Suppressor macrophage treated with lipopolysaccharide for 1 hour (primary cell): ENCODE measurements around the gene MEGF6.

Experiments
- DNase-seq, 3 donors: peaks; one replicate each; pipeline ENCODE4 v3.0.0-alpha.2; 2020 to 2022

MEGF6 gene

DNA sequence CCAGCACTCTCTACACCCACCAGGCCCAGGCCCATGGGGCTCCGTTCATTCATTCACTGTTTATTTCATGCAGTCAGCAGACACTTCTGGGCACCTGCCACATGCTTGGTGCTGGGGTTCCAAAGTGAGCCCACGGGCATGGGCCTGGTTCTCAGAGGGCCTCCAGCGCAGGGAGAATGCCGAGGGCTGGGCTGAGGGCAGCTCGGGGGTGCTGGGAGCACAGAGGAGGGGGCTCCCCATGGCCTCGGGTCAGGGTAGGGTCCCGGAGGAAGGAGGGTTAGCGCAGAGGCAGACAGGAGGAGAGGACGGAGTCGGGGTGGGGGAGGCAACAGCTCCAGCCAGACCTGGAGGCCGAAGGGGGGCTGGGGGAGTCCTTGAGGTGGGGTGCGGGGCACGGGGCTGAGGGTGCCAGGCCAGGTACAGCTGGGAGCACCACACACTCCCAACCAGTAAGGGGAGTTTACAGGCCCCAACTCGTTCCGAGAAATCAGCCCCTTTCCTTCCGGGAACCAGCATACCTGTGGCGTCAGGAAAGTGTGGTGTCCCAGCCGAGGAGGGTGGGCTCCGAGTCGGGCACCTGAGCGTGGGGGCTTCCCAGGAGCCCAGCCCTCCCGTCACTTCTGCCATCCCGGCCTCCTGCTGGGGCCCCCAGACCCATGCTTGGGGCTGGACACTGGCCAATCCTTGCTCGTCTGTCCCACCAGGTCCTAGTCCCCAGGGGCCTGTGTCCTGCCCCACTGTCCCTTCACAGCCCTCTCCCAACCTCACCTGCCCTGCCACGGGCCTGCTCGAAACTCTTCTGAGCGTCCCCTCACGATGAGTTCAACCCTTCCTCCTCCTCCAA is 146.0 kb downstream of the MEGF6 start:
- DNase-seq = no peak

- DNase-seq = no peak
These were observed 146.7 kb downstream of the MEGF6 start for GRCh38 chr1:3464649-3465025.

GRCh38 chr1:3463891-3464648 is 147.2 kb downstream of the MEGF6 start:
- no peak for DNase-seq

- DNase-seq = no peak
These were observed 147.9 kb downstream of the MEGF6 start for GRCh38 chr1:3463408-3463863.

- no peak for DNase-seq
These were observed 148.3 kb downstream of the MEGF6 start for GRCh38 chr1:3463013-3463385.

DNA sequence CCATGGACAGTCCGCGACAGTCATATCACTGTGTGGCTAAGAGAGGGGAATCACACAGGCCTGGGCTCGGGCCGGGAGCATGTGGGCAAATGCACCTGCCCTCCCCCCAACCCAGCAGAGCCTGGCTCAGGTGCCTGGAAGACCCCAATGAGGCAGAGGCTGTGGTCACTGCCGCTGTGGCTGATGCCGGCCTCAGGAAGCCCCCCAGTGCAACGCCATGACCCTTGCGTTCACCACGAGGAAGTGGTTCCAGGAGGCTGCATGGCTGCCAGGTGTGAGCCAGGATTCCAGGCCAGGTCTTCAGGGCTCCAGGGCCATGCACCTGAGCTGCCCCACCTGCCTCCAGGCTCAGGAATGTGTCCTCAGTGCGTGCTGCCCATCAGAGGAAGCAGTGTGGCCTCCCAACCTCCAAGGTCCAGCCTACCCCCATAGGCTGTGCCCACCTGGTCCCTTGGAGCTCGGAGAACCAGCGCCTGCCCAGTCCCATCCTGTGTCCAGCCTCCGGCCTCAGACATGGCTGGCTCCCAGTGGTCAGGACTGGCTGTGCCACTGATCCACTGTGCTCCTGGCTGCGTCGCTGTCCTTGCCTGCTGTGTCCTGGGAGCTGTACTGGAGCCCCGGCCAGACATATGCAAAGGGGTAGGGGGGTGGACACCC is 148.8 kb downstream of the MEGF6 start:
- DNase-seq = no peak

DNA sequence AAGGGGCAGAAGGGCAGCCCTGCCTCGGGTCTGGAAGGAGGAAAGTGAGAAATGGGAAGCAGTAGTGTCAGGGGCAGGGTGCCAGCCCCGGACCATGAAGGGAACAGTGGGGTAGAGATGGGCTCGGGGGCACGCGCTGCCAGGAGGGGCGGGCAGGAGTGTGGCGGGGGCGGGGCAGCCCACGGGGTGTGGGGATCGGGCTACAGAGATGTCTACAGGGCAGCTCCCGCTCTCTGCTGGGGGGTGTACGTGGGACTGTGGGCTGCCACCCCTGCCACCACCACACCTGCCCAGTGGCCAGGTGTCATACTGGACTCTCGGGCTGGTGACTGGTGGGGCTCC is 149.4 kb downstream of the MEGF6 start:
- no peak for DNase-seq

GRCh38 chr1:3461238-3461933 is 149.9 kb downstream of the MEGF6 start:
- no peak for DNase-seq

DNA sequence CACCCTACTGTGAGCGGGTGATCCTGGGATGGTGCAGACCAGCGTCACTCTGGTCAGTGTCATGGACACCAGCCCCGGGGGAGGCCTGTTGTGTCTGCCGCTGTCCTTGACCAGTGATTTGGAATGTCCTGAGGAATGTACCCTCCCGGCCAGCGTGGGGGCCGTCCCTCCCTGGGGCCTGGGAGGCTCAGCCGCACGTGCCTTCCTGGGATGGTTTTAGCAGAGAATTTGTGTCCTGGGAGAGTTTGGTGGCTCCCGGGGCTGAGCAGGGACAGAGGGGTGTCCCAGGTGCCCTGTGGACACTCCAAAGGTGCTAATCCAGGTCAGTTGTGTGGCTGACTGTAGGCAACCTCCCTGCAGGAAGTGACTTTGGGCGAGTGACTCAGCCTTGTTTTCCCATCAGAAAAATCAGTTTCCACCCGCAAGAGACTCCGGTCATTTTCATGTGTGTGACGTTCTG is 150.6 kb downstream of the MEGF6 start:
- no peak for DNase-seq

DNA sequence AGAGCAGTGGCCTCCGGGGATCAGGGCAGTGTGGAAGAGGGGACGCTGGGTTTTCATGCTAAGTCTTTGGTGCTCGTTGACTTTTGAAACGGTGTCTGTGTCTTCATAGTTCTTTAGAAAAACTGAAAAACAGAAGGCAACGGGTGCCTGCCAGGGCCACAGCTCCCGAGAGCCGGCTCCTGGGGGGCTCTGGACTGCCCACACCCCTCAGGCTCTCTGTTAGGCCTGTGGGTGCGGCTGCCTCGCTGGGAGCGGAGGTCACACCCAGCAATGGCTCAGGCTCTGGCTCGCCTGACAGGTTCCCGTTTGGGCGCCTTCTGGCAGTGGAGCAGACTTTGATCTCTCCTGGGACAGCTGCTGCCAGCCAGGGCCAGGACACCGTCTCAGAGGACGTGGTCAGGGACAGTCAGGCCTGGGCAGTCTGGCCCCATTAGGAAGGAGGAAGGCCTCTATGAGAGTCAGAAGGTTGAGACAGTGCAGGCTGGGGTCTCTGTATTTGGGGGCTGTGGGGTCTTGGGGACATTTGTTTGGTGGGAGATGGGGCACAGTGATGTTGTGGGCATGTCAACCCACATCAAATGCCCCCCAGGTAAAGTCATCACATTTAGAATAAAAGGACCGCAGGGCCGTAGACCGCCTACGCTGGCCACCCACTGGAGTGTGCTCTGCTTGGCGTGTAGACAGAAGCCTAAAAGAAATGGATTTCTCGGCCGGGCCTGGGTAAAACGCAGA is 151.2 kb downstream of the MEGF6 start:
- DNase-seq = no peak

DNA sequence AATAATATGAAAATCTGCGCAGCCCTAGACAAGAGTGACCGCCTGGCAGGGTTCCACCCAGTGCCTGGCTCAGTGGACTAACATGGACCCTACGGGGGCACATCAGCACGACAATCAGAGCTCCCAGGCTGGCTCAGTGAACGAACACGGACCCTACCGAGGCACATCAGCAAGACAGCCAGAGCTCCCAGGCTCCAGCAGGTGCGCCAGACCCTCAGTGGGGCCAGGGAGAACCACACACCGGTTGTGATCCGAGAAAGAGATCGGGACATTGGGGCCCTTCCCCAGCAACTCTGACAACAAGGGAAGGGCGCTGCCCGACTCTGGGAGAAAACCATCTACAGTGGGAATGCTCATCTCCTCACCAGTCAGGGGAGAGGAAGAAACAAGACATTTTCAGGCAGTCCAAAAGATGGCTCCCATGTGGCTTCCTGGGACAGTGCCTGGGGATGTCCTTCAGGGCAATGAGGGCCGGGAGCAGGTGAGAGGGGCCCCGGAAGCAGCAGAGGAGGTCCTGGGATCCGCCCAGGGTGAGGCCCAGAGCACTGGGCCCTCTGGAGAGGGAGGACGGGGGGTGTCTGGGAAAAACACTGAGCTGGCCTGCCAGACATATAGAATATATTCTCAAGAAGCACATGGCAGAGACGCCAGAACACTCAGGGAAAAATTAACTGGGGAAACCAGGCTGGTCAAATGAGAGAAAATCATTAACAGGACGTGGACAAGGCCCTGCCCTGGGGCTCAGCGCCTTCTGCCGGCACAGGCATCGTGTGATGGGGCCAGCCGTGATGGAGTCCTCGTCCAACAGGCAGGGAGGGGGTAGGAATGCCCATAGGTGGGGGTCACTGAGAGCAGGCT is 152.0 kb downstream of the MEGF6 start:
- no peak for DNase-seq

DNA sequence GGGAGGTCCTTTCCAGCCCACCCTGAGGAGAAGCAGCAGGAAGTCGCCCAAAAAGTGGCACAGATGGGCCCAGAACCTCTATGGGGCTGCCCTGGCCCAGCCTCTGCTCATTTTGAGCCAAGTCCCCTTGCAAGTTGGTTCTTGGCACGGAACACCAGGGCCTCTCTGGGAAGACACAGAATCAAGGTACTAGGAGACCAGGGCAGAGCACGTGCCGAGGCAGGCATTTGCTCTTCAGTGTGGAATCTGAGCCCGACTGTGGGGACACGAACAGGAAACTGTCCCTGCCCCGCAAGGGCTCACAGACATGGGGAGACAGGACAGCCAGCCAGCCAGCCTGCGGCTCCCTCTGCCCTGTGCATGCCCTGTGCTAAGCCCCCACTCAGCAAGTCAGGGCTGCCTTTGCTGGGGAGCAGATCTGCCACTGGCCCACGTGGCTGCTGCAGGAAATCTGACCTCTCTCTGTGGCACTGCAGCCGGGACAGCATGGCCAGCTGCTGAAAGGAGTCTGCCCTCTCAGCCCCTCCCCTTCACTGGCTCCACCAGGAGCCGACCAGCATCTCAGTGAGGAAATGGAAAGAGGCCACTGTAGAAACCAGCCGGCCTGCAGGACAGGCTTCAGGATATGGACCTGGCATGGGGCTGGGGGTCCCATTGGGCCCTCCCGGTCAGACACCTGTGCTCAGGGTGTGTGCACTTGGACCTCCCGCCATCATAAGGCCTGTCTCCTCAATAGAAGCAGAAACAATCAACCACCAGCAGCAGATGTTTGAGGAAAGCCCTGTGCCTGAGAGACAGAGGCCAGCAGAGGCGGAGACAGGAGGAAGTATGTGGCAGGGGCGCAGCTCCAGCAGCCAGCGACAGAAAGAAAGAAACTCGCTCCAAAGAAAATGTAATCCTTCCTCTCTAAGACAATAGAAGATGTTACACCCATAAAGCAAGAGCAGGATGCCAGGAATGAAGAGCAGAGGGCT is 153.1 kb downstream of the MEGF6 start:
- DNase-seq = no peak

DNA sequence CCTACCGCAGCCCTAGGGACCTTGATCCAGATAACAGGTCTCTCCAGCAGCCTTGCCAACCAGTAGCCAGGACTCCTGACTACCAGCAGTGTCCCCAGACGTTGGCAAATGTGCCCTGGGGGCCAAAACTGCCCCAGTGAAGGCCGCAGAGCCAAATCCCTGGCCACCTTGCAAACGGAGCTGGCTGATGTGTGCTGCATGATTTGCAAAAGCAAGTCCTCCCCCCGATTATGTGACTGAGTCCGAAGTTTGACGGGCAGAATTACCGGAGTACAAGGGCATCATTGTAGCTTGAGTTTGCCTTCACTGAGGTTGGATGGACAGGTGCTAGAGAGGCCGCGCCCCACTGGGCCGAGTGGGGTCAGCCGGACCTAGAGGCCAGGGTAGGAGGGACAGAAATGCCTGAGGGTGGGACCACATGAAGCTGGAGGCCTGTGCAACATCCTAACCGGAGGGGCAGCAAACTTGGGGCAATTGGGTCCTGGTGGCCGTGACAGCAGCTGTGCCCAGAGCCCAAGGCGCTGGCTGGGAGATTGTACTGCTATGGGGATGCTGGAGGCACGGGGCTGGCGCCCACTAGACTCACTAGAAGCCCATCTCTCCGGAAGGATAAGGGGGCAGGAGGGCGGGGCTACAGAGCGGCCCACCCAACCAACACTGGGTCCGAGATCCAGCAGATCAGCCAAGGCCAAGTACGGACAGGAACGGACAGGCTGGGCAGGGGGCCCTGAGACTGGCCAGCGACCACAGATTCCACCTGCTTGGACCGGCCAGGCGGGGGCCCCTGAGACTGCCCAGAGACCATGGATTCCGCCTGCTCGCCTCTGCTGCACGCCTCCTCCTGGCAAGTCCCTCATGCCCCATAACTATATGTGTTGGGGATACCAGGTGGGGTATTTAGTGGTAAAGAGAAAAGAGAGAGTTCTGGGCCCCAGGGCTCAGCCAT is 154.1 kb downstream of the MEGF6 start:
- DNase-seq = no peak

- no peak for DNase-seq
These were observed 154.8 kb downstream of the MEGF6 start for GRCh38 chr1:3456449-3456963.

DNA sequence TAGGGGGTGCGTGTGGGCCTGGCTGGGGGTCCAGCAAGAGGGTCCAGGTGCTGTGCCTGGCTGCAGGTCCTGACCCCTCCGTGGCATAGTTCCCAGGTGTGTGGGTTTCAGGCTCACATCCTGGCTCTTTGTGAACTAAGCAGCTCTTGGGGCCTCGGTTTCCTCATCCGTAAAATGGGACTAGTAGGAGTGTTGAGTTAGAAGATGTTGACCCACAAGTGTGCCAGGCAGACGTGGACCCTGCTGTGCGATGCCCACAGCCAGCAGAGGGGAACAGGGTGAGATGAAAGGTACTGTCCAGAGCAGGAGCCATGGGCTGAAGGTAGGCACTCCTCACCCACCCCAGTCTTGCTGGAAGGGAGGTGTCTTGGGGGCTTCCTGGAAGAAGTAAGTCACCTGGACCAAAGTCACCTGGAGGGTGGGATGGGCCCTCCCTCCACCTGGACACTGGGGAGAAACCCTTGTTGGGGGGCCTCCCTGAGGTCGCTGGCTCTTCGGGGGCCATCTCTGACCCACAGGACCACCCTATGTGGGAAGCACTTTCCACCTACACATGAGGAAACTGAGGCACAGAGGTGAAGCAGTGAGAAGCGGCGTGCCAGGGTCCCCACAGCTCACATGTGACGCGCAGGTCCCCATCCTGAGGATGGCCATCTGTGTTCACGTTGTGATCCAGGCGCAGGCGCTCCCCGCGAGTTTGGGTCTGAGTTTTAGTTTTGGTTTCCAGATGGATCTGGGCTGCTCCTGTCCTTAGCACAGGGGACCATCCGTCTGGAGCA is 155.4 kb downstream of the MEGF6 start:
- DNase-seq = no peak

GRCh38 chr1:3454811-3455618 is 156.3 kb downstream of the MEGF6 start:
- DNase-seq = peak; percentile 45 to 68 (median 48)
